Measurements from ENCODE around the gene NEB. TPM values are rescaled to one million over a fixed set of nuclear protein-coding genes. Genes with fewer than 3 reads are reported as not detected.

Gene NEB
- polyA plus RNA-seq, 2 of the 4 experiments (the other 2 are of a cell fraction): 0.67 to 4.4 TPM

- TF ChIP-seq NR3C1 (IDR thresholded peaks at IDR 0.05) (no peak), HDAC2 (IDR thresholded peaks at IDR 0.05) (no peak)
These were observed 200.3 kb downstream of the NEB start (continued) for GRCh38 chr2:151534001-151534400.

- ATAC-seq (no peak), FAIRE-seq (no peak), DNase-seq (ENCODE audit: low read depth in 1 of 2, low spot score in 1 of 2) (no peak)
- Histone ChIP-seq H3K27ac (no peak overlapping the region), H3K9me3 (no peaks in the 10 kb centered on the region), H3K4me1 (no peaks in the 10 kb centered on the region), H3K4me2 (no peak overlapping the region), H3K4me3 (no peak overlapping the region)
- TF ChIP-seq GATA3 (IDR thresholded peaks at IDR 0.05; ENCODE audit: borderline replicate concordance): no peak
- no peak for TF ChIP-seq HEYL (CRISPR knock-in tag; IDR thresholded peaks at IDR 0.05)
- no peak for TF ChIP-seq ZFP36 (IDR thresholded peaks at IDR 0.05; ENCODE audit: borderline replicate concordance, partially characterized antibody)
- no peak for TF ChIP-seq HMGXB4 (CRISPR knock-in tag; IDR thresholded peaks at IDR 0.05; ENCODE audit: borderline replicate concordance)
- TF ChIP-seq MAFK (IDR thresholded peaks at IDR 0.05; ENCODE audit: partially characterized antibody): no peak
- no peak for TF ChIP-seq E2F6 (IDR thresholded peaks at IDR 0.05; ENCODE audit: borderline replicate concordance, low read depth)
- TF ChIP-seq BCL3 (IDR thresholded peaks at IDR 0.05): no peak
- no peak for TF ChIP-seq ZNF302 (CRISPR knock-in tag; IDR thresholded peaks at IDR 0.05)
- no peak for TF ChIP-seq NR3C1 (IDR thresholded peaks at IDR 0.05)
- TF ChIP-seq PHF8 (IDR thresholded peaks at IDR 0.05; ENCODE audit: borderline replicate concordance, low read depth): no peak
- TF ChIP-seq CHD2 (IDR thresholded peaks at IDR 0.05; ENCODE audit: low read length, partially characterized antibody): no peak
- no peak for TF ChIP-seq RARB (CRISPR knock-in tag; IDR thresholded peaks at IDR 0.05)
- no peak for TF ChIP-seq MAX (IDR thresholded peaks at IDR 0.05)
- no peak for TF ChIP-seq MYC (IDR thresholded peaks at IDR 0.05; ENCODE audit: borderline replicate concordance, low read length)
- WGBS (ENCODE audit: missing lambda C conversion rate): 39% methylated on average over 3 of the region's 3 CpGs
- ChIA-PET CTCF (interaction anchor here (0.9 kb wide), 1 partner anchor 14 kb away, joined by 3 read pairs; no protein-coding TSS in a partner anchor), POLR2A (no interaction called here)
These were observed 201.1 kb downstream of the NEB start for GRCh38 chr2:151533127-151533526.

GRCh38 chr2:151526572-151527090 lies 207.6 kb downstream of the NEB start:
- DNase-seq (ENCODE audit: low read depth in 1 of 2, low spot score in 1 of 2) (no peak), FAIRE-seq (no peak), ATAC-seq (no peak)
- TF ChIP-seq PHF8 (IDR thresholded peaks at IDR 0.05; ENCODE audit: borderline replicate concordance, low read depth) (no peak), RARB (CRISPR knock-in tag; IDR thresholded peaks at IDR 0.05) (no peak)
- Histone ChIP-seq H3K9me3 (no peaks in the 10 kb centered on the region), H3K4me1 (no peaks in the 10 kb centered on the region), H3K27ac (no peak overlapping the region), H3K4me3 (no peak overlapping the region), H3K4me2 (no peak overlapping the region)
- ChIA-PET POLR2A (no interaction called here), CTCF (interaction anchor here (0.5 to 0.6 kb wide), 3 partner anchors 14 to 1836 kb away, joined by 3 to 5 read pairs (median 3); no protein-coding TSS in a partner anchor)
- WGBS (ENCODE audit: missing lambda C conversion rate): 66% methylated on average over 6 of the region's 6 CpGs

- WGBS (ENCODE audit: missing lambda C conversion rate): 76% methylated on average over 9 of the region's 9 CpGs
- TF ChIP-seq KDM1A (IDR thresholded peaks at IDR 0.05; ENCODE audit: low read depth): no peak
- no peak for TF ChIP-seq CEBPB (IDR thresholded peaks at IDR 0.05)
- no peak for TF ChIP-seq HOXB13 (CRISPR knock-in tag; IDR thresholded peaks at IDR 0.05; ENCODE audit: low read depth)
- Histone ChIP-seq H3K9me3 (no peaks in the 10 kb centered on the region), H3K4me1 (no peaks in the 10 kb centered on the region), H3K4me3 (no peak overlapping the region), H3K4me2 (no peak overlapping the region), H3K27ac (no peak overlapping the region)
- POLR2A ChIA-PET: no interaction called here
- DNase-seq (ENCODE audit: low read depth in 1 of 2, low spot score in 1 of 2): no peak
- CTCF ChIA-PET: interaction anchor here (0.5 to 0.6 kb wide), 3 partner anchors 14 to 1835 kb away, joined by 3 to 5 read pairs (median 3); no protein-coding TSS in a partner anchor
- no peak for ATAC-seq
- FAIRE-seq: no peak
These were observed 208.4 kb downstream of the NEB start for GRCh38 chr2:151525821-151526373.
